HepG2 (cell line): ENCODE results near the gene ARL3. TPM values are rescaled to one million over a fixed set of nuclear protein-coding genes. Genes with fewer than 3 reads are reported as not detected.

Source experiments
- ARID2 ChIP-seq: sonication (generic); formaldehyde crosslinking; IDR thresholded peaks from 2 replicates; pipeline ENCODE4 v1.8.1; 2022; ENCODE audit warnings: mild to moderate bottlenecking, missing genetic modification reagents, borderline replicate concordance
- BRD4 ChIP-seq: sonication (generic); formaldehyde crosslinking; IDR thresholded peaks from 2 replicates; pipeline ENCODE4 v1.4.0; 2020; ENCODE audit warnings: missing genetic modification reagents
- DZIP1 ChIP-seq: sonication (generic); formaldehyde crosslinking; IDR thresholded peaks from 2 replicates; pipeline ENCODE4 v1.5.0; 2020; ENCODE audit warnings: mild to moderate bottlenecking, missing genetic modification reagents
- GPBP1L1 ChIP-seq: sonication (generic); formaldehyde crosslinking; IDR thresholded peaks from 2 replicates; pipeline ENCODE4 v1.5.0; 2020; ENCODE audit warnings: mild to moderate bottlenecking, missing genetic modification reagents
- HNF4A ChIP-seq: sonication (generic); formaldehyde crosslinking; IDR thresholded peaks from 2 replicates; pipeline ENCODE4 v1.4.0; 2020; ENCODE audit warnings: missing genetic modification reagents
- KLF12 ChIP-seq: sonication (generic); formaldehyde crosslinking; IDR thresholded peaks from 2 replicates; pipeline ENCODE4 v1.4.0; 2020; ENCODE audit warnings: missing genetic modification reagents, borderline replicate concordance
- MTF2 ChIP-seq: sonication (generic); formaldehyde crosslinking; IDR thresholded peaks from 2 replicates; pipeline ENCODE4 v1.5.0; 2020; ENCODE audit warnings: missing genetic modification reagents, borderline replicate concordance
- PBX3 ChIP-seq: sonication (generic); formaldehyde crosslinking; IDR thresholded peaks from 2 replicates; pipeline ENCODE4 v1.8.1; 2023; ENCODE audit warnings: missing genetic modification reagents, inconsistent platforms, borderline replicate concordance
- SMAD9 ChIP-seq: sonication (generic); formaldehyde crosslinking; IDR thresholded peaks from 2 replicates; pipeline ENCODE4 v1.5.1; 2020; ENCODE audit warnings: mild to moderate bottlenecking, missing genetic modification reagents
- SMC3 ChIP-seq: IDR thresholded peaks from 2 replicates; pipeline ENCODE4 v1.6.1; 2011; ENCODE audit warnings: low read length, improper control_type of control experiment
- ZBTB21 ChIP-seq: sonication (generic); formaldehyde crosslinking; IDR thresholded peaks from 2 replicates; pipeline ENCODE4 v1.4.0; 2020; ENCODE audit warnings: missing genetic modification reagents
- ZNF24 ChIP-seq: fragments of 450-650 bp; IDR thresholded peaks from 2 replicates; pipeline ENCODE4 v1.6.1; 2017; ENCODE audit warnings: antibody characterized with exemption, mild to moderate bottlenecking
- ZNF251 ChIP-seq: sonication (generic); formaldehyde crosslinking; IDR thresholded peaks from 2 replicates; pipeline ENCODE4 v1.9.0; 2021; ENCODE audit warnings: mild to moderate bottlenecking, missing genetic modification reagents
- ZNF326 ChIP-seq: sonication (generic); formaldehyde crosslinking; IDR thresholded peaks from 2 replicates; pipeline ENCODE4 v1.4.0; 2020; ENCODE audit warnings: missing genetic modification reagents, borderline replicate concordance
- ZNF337 ChIP-seq: sonication (generic); formaldehyde crosslinking; IDR thresholded peaks from 2 replicates; pipeline ENCODE4 v1.5.1; 2020; ENCODE audit warnings: missing genetic modification reagents, low read depth, mild to moderate bottlenecking, borderline replicate concordance
- ZNF770 ChIP-seq: sonication (generic); formaldehyde crosslinking; IDR thresholded peaks from 2 replicates; pipeline ENCODE4 v1.5.0; 2020; ENCODE audit warnings: mild to moderate bottlenecking, missing genetic modification reagents
- ZXDC ChIP-seq: sonication (generic); formaldehyde crosslinking; IDR thresholded peaks from 2 replicates; pipeline ENCODE4 v1.5.0; 2020; ENCODE audit warnings: mild to moderate bottlenecking, missing genetic modification reagents
- polyA plus RNA-seq, 8 experiments: library from polyadenylated mRNA; depleted of rRNA in 3 of 8; stranded (reverse) in 7 of 8; unstranded in 1 of 8; fragments of >200 nt; fragmentation: Illumina TruSeq in 4 of 8; extraction: Trizol in 4 of 8; gene quantifications; 2 replicates each; pipeline versions ENCODE4 v1.2.1 to v1.2.3, GENCODE V29; 2011 to 2016; ENCODE audit warnings: low read depth in 4 of 8, missing spikeins in 1 of 8, mixed read lengths in 1 of 8; ENCODE audit not compliant: insufficient read depth in 1 of 8
- total RNA-seq, 5 experiments: library from RNA; depleted of rRNA; stranded (reverse); fragments of >200 nt; fragmentation: Illumina TruSeq; extraction: Trizol; gene quantifications; 2 replicates each; pipeline ENCODE4 v1.2.3, GENCODE V29; 2016; ENCODE audit warnings: low read depth in 1 of 5

ARL3 gene
- total and polyA plus RNA-seq, 2 of the 13 experiments (the other 11 are each of a cell fraction or from before 2014, with no cell fraction given) = 5.2 to 6.6 TPM

GRCh38 chr10:102660888-102661657, 53.1 kb downstream of the ARL3 start (continued):
- TF ChIP-seq DZIP1 (CRISPR knock-in tag) = no peak
- TF ChIP-seq ZNF24 = no peak
- TF ChIP-seq ZNF770 (CRISPR knock-in tag) = no peak; the same call in 1 of the 2 replicates
- no peak for TF ChIP-seq ZXDC (CRISPR knock-in tag)
- no peak for TF ChIP-seq BRD4 (CRISPR knock-in tag)
- TF ChIP-seq ARID2 = no peak
- TF ChIP-seq ZNF337 (CRISPR knock-in tag) = no peak
- TF ChIP-seq GPBP1L1 (CRISPR knock-in tag) = no peak
- TF ChIP-seq ZNF326 (CRISPR knock-in tag) = no peak
- no peak for TF ChIP-seq SMC3
- TF ChIP-seq SMAD9 = no peak
- no peak for TF ChIP-seq KLF12 (CRISPR knock-in tag)
- TF ChIP-seq ZNF251 (CRISPR knock-in tag) = no peak
- peak; percentile 55; the same call in 1 of the 2 replicates for TF ChIP-seq HNF4A (CRISPR knock-in tag)
- TF ChIP-seq MTF2 (CRISPR knock-in tag) = no peak
- TF ChIP-seq ZBTB21 (CRISPR knock-in tag) = no peak
- TF ChIP-seq PBX3 (CRISPR knock-in tag) = no peak
